ENCODE measurements around the gene WDR83. TPM values are rescaled to one million over a fixed set of nuclear protein-coding genes. Genes with fewer than 3 reads are reported as not detected.
"Not testable (repeated sequence)": the region's sequence is repeated elsewhere in the genome, so short reads cannot be mapped to it uniquely, and the experiment has no call there.

The WDR83 gene
- total and polyA plus RNA-seq, 2 donors (not counting 3 experiments of a cell fraction or from before 2014, with no cell fraction given): 10.5 to 11.8 TPM

- CTCF ChIA-PET; H3K9me3 ChIP-seq (replicated peaks; ENCODE audit: control insufficient read depth, insufficient read depth, low read length); BruUV-seq (replicated peaks); H3K9me1 ChIP-seq (replicated peaks; ENCODE audit: control insufficient read depth, extremely low read depth, insufficient read depth, low read length); H3K4me3 ChIP-seq (replicated peaks in 1 of 3; ENCODE audit: insufficient read depth in 1 of 3, low read depth in 1 of 3, low read length in 3 of 3); H4K20me1 ChIP-seq (replicated peaks; ENCODE audit: control insufficient read depth, extremely low read depth, insufficient read depth, low read length); FAIRE-seq; DNase-seq (ENCODE audit: low read depth, low spot score); H3K9ac ChIP-seq (replicated peaks; ENCODE audit: extremely low read depth, insufficient read depth, low read length); H3K36me3 ChIP-seq (ENCODE audit: control insufficient read depth in 2 of 2, extremely low read depth in 1 of 2, insufficient read depth in 2 of 2, low read length in 2 of 2); H3K27ac ChIP-seq (ENCODE audit: insufficient read depth, low read depth, low read length); dilution Hi-C loops (cut with MboI; ENCODE audit: extremely low pct_ligation_motif_present, low sequenced_read_pairs); H2AFZ ChIP-seq (ENCODE audit: low read depth, low read length); intact Hi-C loops (cut with micrococcal nuclease); POLR2A ChIA-PET; H3K4me1 ChIP-seq (ENCODE audit: control insufficient read depth, extremely low read depth, insufficient read depth, low read length); H3K4me2 ChIP-seq (ENCODE audit: insufficient read depth, low read length); H3K27me3 ChIP-seq (ENCODE audit: control insufficient read depth in 2 of 2, insufficient read depth in 2 of 2, low read length in 2 of 2): not testable (repeated sequence)
- H3K79me2 ChIP-seq (ENCODE audit: control insufficient read depth, insufficient read depth, low read length): peaks cover 49% of the 10 kb centered on the region
Observed at GRCh38 chr19:12621253-12622024, 45.2 kb upstream of the WDR83 start.

GRCh38 chr19:12623361-12624031, 43.1 kb upstream of the WDR83 start:
- dilution Hi-C loops (cut with MboI; ENCODE audit: extremely low pct_ligation_motif_present, low sequenced_read_pairs): no loop called here
- no peak overlapping the region for H3K9ac ChIP-seq (replicated peaks; ENCODE audit: extremely low read depth, insufficient read depth, low read length)

More at GRCh38 chr19:12623361-12624031, 43.1 kb upstream of the WDR83 start:
- FAIRE-seq (no peak), DNase-seq (ENCODE audit: low read depth, low spot score) (no peak)
- H4K20me1 ChIP-seq (replicated peaks; ENCODE audit: control insufficient read depth, extremely low read depth, insufficient read depth, low read length): no peaks in the 10 kb centered on the region
- ChIA-PET CTCF (interaction anchor here (0.8 kb wide), 1 partner anchor 17 kb away, joined by 3 read pairs; no protein-coding TSS in a partner anchor), POLR2A (interaction anchor here (0.7 kb wide), 1 partner anchor 21 kb away, joined by 3 read pairs; no protein-coding TSS in a partner anchor)
- H3K4me2 ChIP-seq (ENCODE audit: insufficient read depth, low read length): no peak overlapping the region
- H3K4me1 ChIP-seq (ENCODE audit: control insufficient read depth, extremely low read depth, insufficient read depth, low read length): no peaks in the 10 kb centered on the region
- no peak for TF ChIP-seq POLR2A (IDR thresholded peaks at IDR 0.05; ENCODE audit: low read depth, low read length)
- no peak for TF ChIP-seq GATA2 (IDR thresholded peaks at IDR 0.05; ENCODE audit: insufficient read depth, insufficient read length, low read depth, low read length)
- TF ChIP-seq MAX (IDR thresholded peaks at IDR 0.05; ENCODE audit: insufficient read depth, insufficient read length): no peak
- no peak for TF ChIP-seq JUN (IDR thresholded peaks at IDR 0.05; ENCODE audit: borderline replicate concordance, insufficient read depth, insufficient read length, low read depth)
- no peak for TF ChIP-seq POLR2AphosphoS5 (IDR thresholded peaks at IDR 0.05; ENCODE audit: insufficient read depth, low read depth, low read length)
- no peak for TF ChIP-seq FOS (IDR thresholded peaks at IDR 0.05; ENCODE audit: borderline replicate concordance, insufficient read depth, low read length)
- TF ChIP-seq CTCF (IDR thresholded peaks at IDR 0.05; ENCODE audit: extremely low read depth in 1 of 2, insufficient read depth in 1 of 2, low read depth in 1 of 2, low read length in 2 of 2): no peak
- TF ChIP-seq MYC (IDR thresholded peaks at IDR 0.05; ENCODE audit: low read depth, low read length): no peak
- TF ChIP-seq EZH2 (IDR thresholded peaks at IDR 0.05; ENCODE audit: borderline replicate concordance, low read depth, low read length, severe bottlenecking): no peak
- no peaks in the 10 kb centered on the region for H3K27me3 ChIP-seq (ENCODE audit: control insufficient read depth in 2 of 2, insufficient read depth in 2 of 2, low read length in 2 of 2)
- peaks cover 29% of the 10 kb centered on the region for H3K79me2 ChIP-seq (ENCODE audit: control insufficient read depth, insufficient read depth, low read length)
- H2AFZ ChIP-seq (ENCODE audit: low read depth, low read length): no peak overlapping the region
- peaks cover 16% of the 10 kb centered on the region for H3K9me3 ChIP-seq (replicated peaks; ENCODE audit: control insufficient read depth, insufficient read depth, low read length)
- no peak overlapping the region for H3K27ac ChIP-seq (ENCODE audit: insufficient read depth, low read depth, low read length)
- intact Hi-C loops (cut with micrococcal nuclease): no loop called here
- BruUV-seq (replicated peaks): no TSS peak
- no peaks in the 10 kb centered on the region for H3K9me1 ChIP-seq (replicated peaks; ENCODE audit: control insufficient read depth, extremely low read depth, insufficient read depth, low read length)
- peaks cover 15 to 19% of the 10 kb centered on the region in 2 experiments for H3K36me3 ChIP-seq (ENCODE audit: control insufficient read depth in 2 of 2, extremely low read depth in 1 of 2, insufficient read depth in 2 of 2, low read length in 2 of 2)
- H3K4me3 ChIP-seq (replicated peaks in 1 of 3; ENCODE audit: insufficient read depth in 1 of 3, low read depth in 1 of 3, low read length in 3 of 3): no peak overlapping the region
